GM12878 (cell line): ENCODE data around the gene TPT1. TPM values are rescaled to one million over a fixed set of nuclear protein-coding genes. Genes with fewer than 3 reads are reported as not detected.
"Not testable (repeated sequence)": the region's sequence is repeated elsewhere in the genome, so short reads cannot be mapped to it uniquely, and the experiment has no call there.

Experiments used
- ATAC-seq: fragments of 200-7000 bp; cut with Tn5 transposase; 3 replicates; pipeline ENCODE4 v1.9.1; 2020; ENCODE audit warnings: mild to moderate bottlenecking, moderate library complexity
- BruUV-seq: library from RNA; stranded (reverse); fragments of 400-500 nt; replicated peaks from 2 replicates; lab custom pipeline; 2021; lab: Mats Ljungman, UMichigan
- CTCF ChIA-PET: fragments of 300-600 bp; sonication (Branson Sonifier 250); formaldehyde crosslinking; extraction: SDS; loops from one replicate; lab custom pipeline; 2021; ENCODE audit warnings: inconsistent platforms; lab: Yijun Ruan, JAX
- POLR2A ChIA-PET: fragments of 350-600 bp; formaldehyde crosslinking; extraction: SDS; loops from one replicate; lab custom pipeline; 2021; ENCODE audit warnings: inconsistent platforms; lab: Charles Lee
- RAD21 ChIA-PET: fragments of 300-600 bp; sonication (Branson Sonifier 250); formaldehyde crosslinking; loops from one replicate; lab custom pipeline; 2023; ENCODE audit warnings: antibody characterized with exemption; ENCODE audit not compliant: unreplicated experiment; lab: Charles Lee
- SMC1A ChIA-PET: fragments of 300-600 bp; sonication (Branson Sonifier 250); formaldehyde crosslinking; loops from one replicate; lab custom pipeline; 2023; ENCODE audit not compliant: unreplicated experiment, uncharacterized antibody; lab: Charles Lee
- DNase-seq: peaks from one replicate; pipeline ENCODE4 v3.0.0-alpha.2; 2011; ENCODE audit warnings: low read depth, low spot score
- FAIRE-seq: peaks from 3 replicates; lab custom pipeline; 2011; peaks lifted over from hg19 to GRCh38; lab: Jason Lieb, UNC
- H2AFZ ChIP-seq: 2 replicates; pipeline ENCODE4 v1.6.0; 2011; ENCODE audit warnings: low read depth, low read length, control low read depth; ENCODE audit not compliant: control insufficient read depth
- H3K27ac ChIP-seq: 2 replicates; pipeline ENCODE4 v1.5.1; 2011; ENCODE audit warnings: control low read depth; ENCODE audit not compliant: control insufficient read depth, insufficient read depth
- H3K27me3 ChIP-seq, 2 experiments: replicated peaks in 1 of 2; 2 replicates each; pipeline versions ENCODE4 v1.6.0 to v1.6.1; 2011; ENCODE audit warnings: low read length in 1 of 2; ENCODE audit not compliant: control insufficient read depth in 2 of 2, insufficient read depth in 2 of 2
- H3K36me3 ChIP-seq, 2 experiments: 2 replicates each; pipeline ENCODE4 v1.5.1; 2011; ENCODE audit warnings: low read length in 1 of 2; ENCODE audit not compliant: control insufficient read depth in 2 of 2, insufficient read depth in 2 of 2
- H3K4me1 ChIP-seq: 2 replicates; pipeline ENCODE4 v1.6.1; 2011; ENCODE audit warnings: mild to moderate bottlenecking, low read length, moderate library complexity, mixed read lengths; ENCODE audit not compliant: control insufficient read depth, insufficient read depth
- H3K4me2 ChIP-seq: 2 replicates; pipeline ENCODE4 v1.6.0; 2011; ENCODE audit warnings: control low read depth; ENCODE audit not compliant: control insufficient read depth, insufficient read depth
- H3K4me3 ChIP-seq: fragments of 200-600 bp; sonication (generic); 2 replicates; pipeline ENCODE4 v1.5.1; 2016
- H3K79me2 ChIP-seq: 2 replicates; pipeline ENCODE4 v1.6.0; 2011; ENCODE audit warnings: low read length; ENCODE audit not compliant: control insufficient read depth, insufficient read depth
- H3K9ac ChIP-seq: 2 replicates; pipeline ENCODE4 v1.8.0; 2011; ENCODE audit warnings: low read length, control low read depth, mixed read lengths; ENCODE audit not compliant: control insufficient read depth, insufficient read depth
- H3K9me3 ChIP-seq: replicated peaks from 3 replicates; pipeline ENCODE4 v1.5.1; 2011; ENCODE audit warnings: mild to moderate bottlenecking, low read length; ENCODE audit not compliant: control insufficient read depth, insufficient read depth
- H4K20me1 ChIP-seq: 2 replicates; pipeline ENCODE4 v1.6.0; 2011; ENCODE audit not compliant: control insufficient read depth, insufficient read depth
- ATF7 ChIP-seq: fragments of 450-650 bp; IDR thresholded peaks from 2 replicates; pipeline ENCODE4 v1.6.1; 2016; ENCODE audit warnings: low read depth, mild to moderate bottlenecking
- WGBS: methylation state at CpG from one replicate; pipeline ENCODE4 v1.1.6; 2016; ENCODE audit warnings: low lambda C conversion rate; ENCODE audit not compliant: insufficient replicate concordance, insufficient coverage; ENCODE audit errors: missing lambda C conversion rate; 5-methylcytosine and 5-hydroxymethylcytosine counted together
- in situ Hi-C: fragments of 300-500 bp; cut with MboI; formaldehyde crosslinking; loops from 9 replicates; pipeline ENCODE4 v1.14.3; 2018; ENCODE audit warnings: mixed read lengths
- intact Hi-C: fragments of 100-400 bp; cut with micrococcal nuclease; formaldehyde crosslinking; loops from one replicate; pipeline ENCODE4 v1.14.2; 2022; ENCODE audit not compliant: unreplicated experiment
- polyA plus RNA-seq, 11 experiments: library from polyadenylated mRNA; depleted of rRNA in 4 of 11; unstranded in 6 of 11; stranded (reverse) in 5 of 11; fragments of >200 nt; fragmentation: Nextera tagmentation in 4 of 11; fragmentation: Illumina TruSeq in 1 of 11; extraction: Ambion mirVana in 4 of 11; extraction: Trizol in 1 of 11; gene quantifications; 1 replicate in 1 of 11; 2 replicates in 10 of 11; pipeline versions ENCODE4 v1.2.1 to v1.2.3, GENCODE V29; 2011 to 2016; ENCODE audit warnings: inconsistent platforms in 2 of 11, missing spikeins in 2 of 11, low read depth in 1 of 11
- total RNA-seq, 4 experiments: library from RNA; depleted of rRNA in 3 of 4; stranded (reverse); fragments of >200 nt in 3 of 4; fragmentation: Illumina TruSeq in 1 of 4; extraction: Trizol in 1 of 4; gene quantifications; 2 replicates each; pipeline versions ENCODE4 v1.2.1 to v1.2.3, GENCODE V29; 2013 to 2021
- TF ChIP-seq, protein P1 (sequence below): fragments of 450-650 bp; IDR thresholded peaks from 2 replicates; pipeline ENCODE4 v1.6.1; 2017; ENCODE audit warnings: antibody characterized with exemption, mild to moderate bottlenecking, moderate library complexity

TPT1 gene
- total and polyA plus RNA-seq, 10 of the 15 experiments (the other 5 are each of a cell fraction or from before 2014, with no cell fraction given), result 1,038 to 5,925 (median 2,336) TPM

DNA sequence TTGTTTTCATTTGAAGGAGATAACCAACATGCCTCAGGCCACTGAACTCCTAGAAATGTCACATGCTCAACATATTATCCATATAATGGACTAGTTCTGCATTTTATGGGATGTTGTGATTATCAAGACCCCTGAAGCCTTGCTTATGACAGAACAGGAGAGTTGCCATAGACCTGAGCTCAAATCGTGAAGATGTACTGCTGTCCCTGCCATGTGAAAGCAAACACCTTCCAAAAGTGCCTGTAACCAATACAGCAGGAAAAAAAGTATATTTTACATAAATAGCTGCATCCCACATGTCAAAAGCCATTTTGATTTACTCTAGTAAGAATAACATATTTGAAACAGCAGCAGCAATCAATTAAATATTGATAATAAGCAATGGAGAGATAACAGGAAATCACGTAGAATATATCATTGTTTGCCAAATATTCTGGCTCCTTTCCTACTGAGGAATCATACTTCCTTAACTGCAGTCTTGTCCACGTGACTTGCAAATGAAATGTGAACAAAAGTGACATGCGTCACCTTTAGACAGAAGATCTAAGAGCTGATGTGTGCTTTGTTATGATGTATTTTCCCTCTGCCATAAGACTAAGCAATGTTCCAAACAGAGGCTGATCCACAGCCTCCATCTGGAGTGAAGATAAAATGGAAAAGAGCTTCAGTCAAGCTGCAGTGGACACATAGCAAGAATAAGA, 43.6 kb upstream of the TPT1 start (continued):
- TF ChIP-seq, protein P1, sequence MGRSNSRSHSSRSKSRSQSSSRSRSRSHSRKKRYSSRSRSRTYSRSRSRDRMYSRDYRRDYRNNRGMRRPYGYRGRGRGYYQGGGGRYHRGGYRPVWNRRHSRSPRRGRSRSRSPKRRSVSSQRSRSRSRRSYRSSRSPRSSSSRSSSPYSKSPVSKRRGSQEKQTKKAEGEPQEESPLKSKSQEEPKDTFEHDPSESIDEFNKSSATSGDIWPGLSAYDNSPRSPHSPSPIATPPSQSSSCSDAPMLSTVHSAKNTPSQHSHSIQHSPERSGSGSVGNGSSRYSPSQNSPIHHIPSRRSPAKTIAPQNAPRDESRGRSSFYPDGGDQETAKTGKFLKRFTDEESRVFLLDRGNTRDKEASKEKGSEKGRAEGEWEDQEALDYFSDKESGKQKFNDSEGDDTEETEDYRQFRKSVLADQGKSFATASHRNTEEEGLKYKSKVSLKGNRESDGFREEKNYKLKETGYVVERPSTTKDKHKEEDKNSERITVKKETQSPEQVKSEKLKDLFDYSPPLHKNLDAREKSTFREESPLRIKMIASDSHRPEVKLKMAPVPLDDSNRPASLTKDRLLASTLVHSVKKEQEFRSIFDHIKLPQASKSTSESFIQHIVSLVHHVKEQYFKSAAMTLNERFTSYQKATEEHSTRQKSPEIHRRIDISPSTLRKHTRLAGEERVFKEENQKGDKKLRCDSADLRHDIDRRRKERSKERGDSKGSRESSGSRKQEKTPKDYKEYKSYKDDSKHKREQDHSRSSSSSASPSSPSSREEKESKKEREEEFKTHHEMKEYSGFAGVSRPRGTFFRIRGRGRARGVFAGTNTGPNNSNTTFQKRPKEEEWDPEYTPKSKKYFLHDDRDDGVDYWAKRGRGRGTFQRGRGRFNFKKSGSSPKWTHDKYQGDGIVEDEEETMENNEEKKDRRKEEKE, result no peak
- no peak for TF ChIP-seq ATF7

DNA sequence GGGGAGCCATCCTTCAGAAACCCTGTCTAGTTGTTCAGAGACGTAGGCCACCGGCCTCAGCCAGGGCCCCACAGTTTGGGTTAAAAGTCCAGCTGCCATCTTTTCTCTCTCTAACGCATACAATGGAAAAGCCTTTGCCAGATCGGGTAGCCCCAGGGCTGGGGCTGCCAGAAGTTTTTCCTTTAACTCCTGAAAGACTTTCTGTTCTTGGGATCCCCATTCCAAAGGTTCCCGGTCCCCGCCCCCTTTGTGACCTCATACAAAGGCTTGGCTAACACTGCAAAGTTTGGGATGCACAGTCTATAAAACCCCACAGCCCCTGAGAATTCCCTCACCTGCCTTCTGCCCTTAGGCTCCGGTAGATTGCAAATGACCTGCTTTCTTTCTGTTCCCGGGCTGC, 41.8 kb upstream of the TPT1 start:
- H3K27me3 ChIP-seq, POLR2A ChIA-PET: not testable (repeated sequence)

More for the DNA sequence above, 41.8 kb upstream of the TPT1 start:
- FAIRE-seq, H3K9me3 ChIP-seq, CTCF ChIA-PET, DNase-seq, H3K27ac ChIP-seq, H3K9ac ChIP-seq, H3K4me3 ChIP-seq, ATAC-seq, BruUV-seq, H4K20me1 ChIP-seq, intact Hi-C loops, in situ Hi-C loops, H2AFZ ChIP-seq, H3K79me2 ChIP-seq, SMC1A ChIA-PET, H3K4me1 ChIP-seq, H3K4me2 ChIP-seq, RAD21 ChIA-PET, H3K36me3 ChIP-seq: not testable (repeated sequence)
- WGBS, result 100% methylated on average over 6 of the region's 8 CpGs
